ENCODE data around the gene COBL. TPM values are rescaled to one million over a fixed set of nuclear protein-coding genes. Genes with fewer than 3 reads are reported as not detected.

The COBL gene
- total RNA-seq, 6 experiments from 2014 or later, result 21.5 to 35.9 (median 24.6) TPM

- Histone ChIP-seq H3K4me1 (peaks cover 0 to 6% (median 0%) of the 10 kb centered on the region in 4 donors), H3K9me3 (no peaks in the 10 kb centered on the region), H3K27me3 (no peaks in the 10 kb centered on the region), H3K4me3 (no peak overlapping the region), H3K27ac (no peak overlapping the region), H3K36me3 (no peaks in the 10 kb centered on the region)
- DNase-seq (no peak), ATAC-seq (peak in 2 of 4 donors; percentile 47 to 87)
- TF ChIP-seq CTCF (IDR thresholded peaks at IDR 0.05) (no peak), POLR2A (IDR thresholded peaks at IDR 0.05) (no peak)
- 84% methylated on average over 3 of the region's 5 CpGs for WGBS (ENCODE audit: insufficient coverage, low coverage, low lambda C conversion rate, missing lambda C conversion rate)
- intact Hi-C loops (cut with DNase I), result no loop called here
These were observed 67.2 kb downstream of the COBL start for GRCh38 chr7:51249187-51249945.

GRCh38 chr7:51246258-51247245 lies 70.1 kb downstream of the COBL start:
- no peak overlapping the region for H3K4me3 ChIP-seq
- no peaks in the 10 kb centered on the region for H3K9me3 ChIP-seq
- no peak overlapping the region for H3K27ac ChIP-seq
- H3K27me3 ChIP-seq, result no peaks in the 10 kb centered on the region
- intact Hi-C loops (cut with DNase I), result no loop called here
- DNase-seq, result peak in 1 of 3 donors; percentile 42
- peak in 2 of 4 donors; percentile 25 to 40 for ATAC-seq
- TF ChIP-seq CTCF (IDR thresholded peaks at IDR 0.05) (no peak), POLR2A (IDR thresholded peaks at IDR 0.05) (no peak)
- H3K4me1 ChIP-seq, result peaks cover 0 to 17% (median 8%) of the 10 kb centered on the region in 4 donors
- WGBS (ENCODE audit: insufficient coverage, low coverage, low lambda C conversion rate, missing lambda C conversion rate), result 74% methylated on average over 6 of the region's 12 CpGs
- H3K36me3 ChIP-seq, result no peaks in the 10 kb centered on the region

GRCh38 chr7:51244885-51245284 lies 71.7 kb downstream of the COBL start:
- intact Hi-C loops (cut with DNase I), result no loop called here
- WGBS (ENCODE audit: insufficient coverage, low coverage, low lambda C conversion rate, missing lambda C conversion rate), result 84% methylated on average over 6 of the region's 7 CpGs
- Histone ChIP-seq H3K27me3 (no peaks in the 10 kb centered on the region), H3K4me3 (no peak overlapping the region), H3K4me1 (peaks cover 0 to 26% (median 12%) of the 10 kb centered on the region in 4 donors), H3K27ac (no peak overlapping the region), H3K9me3 (no peaks in the 10 kb centered on the region), H3K36me3 (no peaks in the 10 kb centered on the region)
- DNase-seq (no peak), ATAC-seq (no peak)
- no peak for TF ChIP-seq CTCF (IDR thresholded peaks at IDR 0.05)
- no peak for TF ChIP-seq POLR2A (IDR thresholded peaks at IDR 0.05)

- Histone ChIP-seq H3K27me3 (no peaks in the 10 kb centered on the region), H3K36me3 (no peaks in the 10 kb centered on the region), H3K4me1 (peaks cover 0 to 26% (median 10%) of the 10 kb centered on the region in 4 donors), H3K9me3 (no peaks in the 10 kb centered on the region), H3K27ac (no peak overlapping the region), H3K4me3 (no peak overlapping the region)
- DNase-seq (no peak), ATAC-seq (no peak)
- intact Hi-C loops (cut with DNase I), result no loop called here
- 70% methylated on average over 2 of the region's 5 CpGs for WGBS (ENCODE audit: insufficient coverage, low coverage, low lambda C conversion rate, missing lambda C conversion rate)
- TF ChIP-seq POLR2A (IDR thresholded peaks at IDR 0.05) (no peak), CTCF (IDR thresholded peaks at IDR 0.05) (no peak)
These were observed 72.6 kb downstream of the COBL start for GRCh38 chr7:51244053-51244452.

All from right lobe of liver (tissue), 6 donors.